Measurements from ENCODE around the gene DEFB121. TPM values are rescaled to one million over a fixed set of nuclear protein-coding genes. Genes with fewer than 3 reads are reported as not detected.

Gene DEFB121
- total and polyA plus RNA-seq, 2 of the 8 experiments (the other 6 are each of a cell fraction or from before 2014, with no cell fraction given) = not detected

DNA sequence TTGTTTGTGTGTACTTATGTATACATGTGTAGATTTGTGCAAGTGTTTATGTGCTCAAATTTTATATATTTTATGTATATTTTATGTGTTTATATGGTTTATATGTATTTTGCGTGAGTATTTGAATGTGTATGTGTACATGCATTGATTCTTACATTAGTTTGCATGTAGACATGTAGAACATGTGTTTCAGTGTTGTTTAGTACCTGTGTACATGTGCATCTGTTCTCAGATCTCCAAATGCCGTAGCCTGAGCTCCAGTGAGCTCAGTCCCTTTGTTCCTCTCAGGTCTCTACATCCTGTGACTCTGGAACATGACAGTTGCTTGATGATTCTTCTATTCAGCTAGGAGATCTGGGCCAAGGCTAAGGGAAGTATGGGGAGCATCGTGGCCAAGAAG is 11.1 kb downstream of the DEFB121 start:
- H3K4me1 ChIP-seq (replicated peaks in 1 of 4; ENCODE audit: control insufficient read depth in 3 of 4, insufficient read depth in 4 of 4, low read length in 3 of 4) = no peaks in the 10 kb centered on the region
- no peak overlapping the region for H2AK5ac ChIP-seq (ENCODE audit: low read depth, low read length)
- H2AFZ ChIP-seq (ENCODE audit: low read length) = no peak overlapping the region
- H3K18ac ChIP-seq (ENCODE audit: extremely low read depth, low read length) = no peak overlapping the region
- H3K23ac ChIP-seq (ENCODE audit: insufficient read length) = no peak overlapping the region
- no peak overlapping the region for H3K9ac ChIP-seq (replicated peaks in 1 of 4; ENCODE audit: extremely low read depth in 1 of 4, low read depth in 3 of 4, low read length in 3 of 4)
- H3K4me3 ChIP-seq (ENCODE audit: extremely low read depth in 1 of 4, insufficient read depth in 2 of 4, low read depth in 3 of 4, low read length in 4 of 4) = no peak overlapping the region
- H3K4me2 ChIP-seq (ENCODE audit: insufficient read depth in 1 of 2, low read depth in 2 of 2, low read length in 2 of 2) = no peak overlapping the region
- no peak overlapping the region for H2BK5ac ChIP-seq (ENCODE audit: low read depth, low read length)
- no peaks in the 10 kb centered on the region for H3K27me3 ChIP-seq (replicated peaks in 1 of 4; ENCODE audit: control insufficient read depth in 3 of 4, extremely low read depth in 1 of 4, insufficient read depth in 3 of 4, low read length in 3 of 4)
- no peak overlapping the region for H4K8ac ChIP-seq (ENCODE audit: extremely low read depth, insufficient read depth, low read length)
- no peaks in the 10 kb centered on the region for H3K79me1 ChIP-seq (ENCODE audit: low read depth, low read length)
- no peaks in the 10 kb centered on the region for H4K20me1 ChIP-seq (replicated peaks in 1 of 2; ENCODE audit: control insufficient read depth in 1 of 2, insufficient read depth in 2 of 2, low read length in 2 of 2)
- DNase-seq (ENCODE audit: low read depth in 1 of 2, low spot score in 2 of 2) = no peak
- no peak overlapping the region for H3K27ac ChIP-seq (ENCODE audit: low read depth, low read length)
- no peak overlapping the region for H4K91ac ChIP-seq (replicated peaks; ENCODE audit: insufficient read length, low read length)
- H3K36me3 ChIP-seq (ENCODE audit: control insufficient read depth in 2 of 4, insufficient read depth in 4 of 4, low read length in 3 of 4) = no peaks in the 10 kb centered on the region
- POLR2A ChIA-PET (ENCODE audit: partially characterized antibody) = no interaction called here
- FAIRE-seq = no peak
- no peaks in the 10 kb centered on the region for H3K79me2 ChIP-seq (ENCODE audit: control insufficient read depth in 1 of 2, insufficient read depth in 2 of 2, low read length in 2 of 2)
- H3K4ac ChIP-seq (replicated peaks; ENCODE audit: insufficient read length, low read depth, low read length) = no peak overlapping the region
- H3K9me3 ChIP-seq (ENCODE audit: insufficient read depth in 2 of 2, low read depth in 1 of 2, low read length in 1 of 2) = peaks cover 60 to 80% of the 10 kb centered on the region in 2 experiments
- no peak overlapping the region for H2BK12ac ChIP-seq (ENCODE audit: low read depth, low read length)
- H2BK15ac ChIP-seq (ENCODE audit: low read length) = no peak overlapping the region
- CTCF ChIA-PET (ENCODE audit: partially characterized antibody) = no interaction called here
- no peak overlapping the region for H2BK120ac ChIP-seq (replicated peaks; ENCODE audit: low read depth, low read length)
- H2BK20ac ChIP-seq (ENCODE audit: low read length) = no peak overlapping the region
- no peak overlapping the region for H3K56ac ChIP-seq (replicated peaks; ENCODE audit: insufficient read length, low read depth, low read length)
- H3K23me2 ChIP-seq (ENCODE audit: low read depth, low read length) = no peaks in the 10 kb centered on the region; the same call in 1 of the 2 replicates
- H3K14ac ChIP-seq (ENCODE audit: insufficient read length) = no peak overlapping the region
- no peak overlapping the region for H4K5ac ChIP-seq (ENCODE audit: insufficient read length, low read depth, low read length)
- 46% methylated on average over 3 of the region's 3 CpGs; no CpG with 5 or more reads in 1 of the 2 experiments for WGBS, 2 experiments (ENCODE audit: extremely low coverage in 1 of 2, insufficient coverage in 1 of 2, insufficient read length in 1 of 2, insufficient replicate concordance in 2 of 2, low coverage in 1 of 2, low lambda C conversion rate in 2 of 2, missing lambda C conversion rate in 1 of 2)
- TF ChIP-seq RAD21 (IDR thresholded peaks at IDR 0.05 in 1 of 2, conservative IDR thresholded peaks at IDR 0.05 in 1 of 2; ENCODE audit: low read depth in 2 of 2, low read length in 2 of 2) (no peak), BRCA1 (IDR thresholded peaks at IDR 0.05; ENCODE audit: low read depth, low read length) (no peak), JUND (IDR thresholded peaks at IDR 0.05; ENCODE audit: low read length) (no peak), SP4 (IDR thresholded peaks at IDR 0.05; ENCODE audit: low read length) (no peak), SUZ12 (IDR thresholded peaks at IDR 0.05; ENCODE audit: low read length) (no peak), POU5F1 (IDR thresholded peaks at IDR 0.05; ENCODE audit: low read depth, low read length) (no peak), EGR1 (IDR thresholded peaks at IDR 0.05; ENCODE audit: borderline replicate concordance, low read depth, low read length) (no peak), SRF (IDR thresholded peaks at IDR 0.05; ENCODE audit: low read depth, low read length) (no peak), RNF2 (IDR thresholded peaks at IDR 0.05; ENCODE audit: borderline replicate concordance, low read depth, low read length, missing control alignments, poor library complexity, severe bottlenecking) (no peak), ATF2 (IDR thresholded peaks at IDR 0.05; ENCODE audit: low read length) (no peak), SAP30 (IDR thresholded peaks at IDR 0.05; ENCODE audit: insufficient read depth, insufficient replicate concordance, low read length) (no peak), POLR2AphosphoS5 (IDR thresholded peaks at IDR 0.05; ENCODE audit: low read depth, low read length) (no peak)
- TF ChIP-seq, protein P1, sequence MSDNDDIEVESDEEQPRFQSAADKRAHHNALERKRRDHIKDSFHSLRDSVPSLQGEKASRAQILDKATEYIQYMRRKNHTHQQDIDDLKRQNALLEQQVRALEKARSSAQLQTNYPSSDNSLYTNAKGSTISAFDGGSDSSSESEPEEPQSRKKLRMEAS (IDR thresholded peaks at IDR 0.05) = no peak
